ENCODE results near the gene NLRP7. TPM values are rescaled to one million over a fixed set of nuclear protein-coding genes. Genes with fewer than 3 reads are reported as not detected.
A peak's percentile ranks its signal among the peaks of the same experiment; 100 is the strongest.

Gene NLRP7
- total RNA-seq, 1 experiment from 2014 or later = 1.1 TPM

DNA sequence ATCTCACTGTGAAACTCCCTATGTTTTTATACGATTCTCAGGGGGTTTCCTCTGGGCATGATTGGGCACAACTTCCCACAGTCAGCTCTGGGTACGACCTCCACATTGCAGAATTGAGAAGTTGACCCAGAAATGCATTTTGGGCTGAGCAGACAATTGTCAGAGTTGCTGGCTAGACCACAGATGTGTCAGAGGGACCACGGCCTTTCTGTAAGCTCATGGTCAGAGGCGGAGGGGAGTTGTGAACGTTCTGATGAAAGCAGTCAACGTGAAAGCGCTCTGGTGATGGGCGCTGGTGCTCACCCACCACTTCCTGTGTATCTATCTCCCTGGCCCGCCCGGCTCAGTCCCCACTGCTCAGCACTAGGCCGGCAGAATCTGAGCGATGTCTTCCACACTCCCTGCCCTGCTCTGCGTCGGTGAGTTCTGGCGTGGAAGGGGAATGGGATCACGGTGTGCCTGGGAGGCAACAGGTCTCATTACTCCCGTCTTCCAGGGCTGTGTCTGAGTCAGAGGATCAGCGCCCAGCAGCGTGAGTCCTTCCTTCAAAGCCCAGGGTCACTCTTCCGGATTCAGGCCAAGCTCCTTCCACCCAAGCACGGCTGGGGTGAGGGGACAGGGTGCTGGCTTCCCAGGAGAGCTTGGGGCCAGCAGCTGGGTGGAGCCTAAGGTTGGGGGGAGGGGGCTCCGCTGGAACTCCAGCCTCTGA lies 41.4 kb downstream of the NLRP7 start, which contains the start of gene NCR1:
Gene NCR1 (plus strand): TSS at position 346 of the 709 bp plus-strand sequence. CDS start 40 bp downstream, at position 386.
- no peak within 1 kb of the TSS for H3K4ac ChIP-seq (ENCODE audit: low read depth, low read length)
- no peak within 1 kb of the TSS for H2BK12ac ChIP-seq (ENCODE audit: insufficient read length, low read depth, low read length)
- no peak within 1 kb of the TSS for H3K23ac ChIP-seq (ENCODE audit: insufficient read length, low read depth, low read length)
- H2BK5ac ChIP-seq (ENCODE audit: insufficient read length, low read length) = no peak within 1 kb of the TSS
- no peak within 1 kb of the TSS for H3K4me3 Mint-ChIP-seq
- TF ChIP-seq, protein P1, sequence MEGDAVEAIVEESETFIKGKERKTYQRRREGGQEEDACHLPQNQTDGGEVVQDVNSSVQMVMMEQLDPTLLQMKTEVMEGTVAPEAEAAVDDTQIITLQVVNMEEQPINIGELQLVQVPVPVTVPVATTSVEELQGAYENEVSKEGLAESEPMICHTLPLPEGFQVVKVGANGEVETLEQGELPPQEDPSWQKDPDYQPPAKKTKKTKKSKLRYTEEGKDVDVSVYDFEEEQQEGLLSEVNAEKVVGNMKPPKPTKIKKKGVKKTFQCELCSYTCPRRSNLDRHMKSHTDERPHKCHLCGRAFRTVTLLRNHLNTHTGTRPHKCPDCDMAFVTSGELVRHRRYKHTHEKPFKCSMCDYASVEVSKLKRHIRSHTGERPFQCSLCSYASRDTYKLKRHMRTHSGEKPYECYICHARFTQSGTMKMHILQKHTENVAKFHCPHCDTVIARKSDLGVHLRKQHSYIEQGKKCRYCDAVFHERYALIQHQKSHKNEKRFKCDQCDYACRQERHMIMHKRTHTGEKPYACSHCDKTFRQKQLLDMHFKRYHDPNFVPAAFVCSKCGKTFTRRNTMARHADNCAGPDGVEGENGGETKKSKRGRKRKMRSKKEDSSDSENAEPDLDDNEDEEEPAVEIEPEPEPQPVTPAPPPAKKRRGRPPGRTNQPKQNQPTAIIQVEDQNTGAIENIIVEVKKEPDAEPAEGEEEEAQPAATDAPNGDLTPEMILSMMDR (conservative IDR thresholded peaks at IDR 0.05) = no peak
- H3K18ac ChIP-seq (ENCODE audit: insufficient read length, low read depth, low read length) = no peak within 1 kb of the TSS
- no peak within 1 kb of the TSS for H2AFZ ChIP-seq (ENCODE audit: low read length)
- H3K27ac Mint-ChIP-seq = peak within 1 kb of the TSS in 2 of 3 experiments; percentile 48 to 70; a peak in 4 of 7 replicates
- no peak within 1 kb of the TSS for H4K8ac ChIP-seq (replicated peaks; ENCODE audit: insufficient read length, low read depth, low read length)
- H3K27me3 Mint-ChIP-seq (ENCODE audit: low read depth) = no peaks in the 10 kb centered on the region
- peaks cover 4% of the 10 kb centered on the region for H3K4me1 ChIP-seq (ENCODE audit: insufficient read depth, low read length)
- H3K27ac ChIP-seq (ENCODE audit: insufficient read length, low read depth, low read length) = no peak within 1 kb of the TSS
- no peak within 1 kb of the TSS for H3K56ac ChIP-seq (ENCODE audit: insufficient read length, low read depth, low read length)
- no peak within 1 kb of the TSS for H4K91ac ChIP-seq (ENCODE audit: insufficient read length, low read depth, low read length)
- H3K79me2 ChIP-seq (ENCODE audit: insufficient read depth, low read length) = no peaks in the 10 kb centered on the region
- no peak within 1 kb of the TSS for H4K5ac ChIP-seq (ENCODE audit: insufficient read length, low read depth, low read length)
- peaks cover 4 to 83% of the 10 kb centered on the region in 2 experiments; a peak in 4 of 5 replicates for H3K9me3 Mint-ChIP-seq
- peak within 1 kb of the TSS; percentile 71 for H3K14ac ChIP-seq (ENCODE audit: insufficient read depth, low read length)
- no peaks in the 10 kb centered on the region for H3K27me3 ChIP-seq (ENCODE audit: insufficient read depth, low read length)
- H3K36me3 Mint-ChIP-seq (ENCODE audit: insufficient read depth in 1 of 3, low read depth in 3 of 3) = peaks cover 2 to 9% (median 6%) of the 10 kb centered on the region in 3 experiments; a peak in 4 of 7 replicates
- H3K9me3 ChIP-seq (ENCODE audit: control insufficient read depth, low read depth, low read length) = no peaks in the 10 kb centered on the region
- H3K9ac ChIP-seq (ENCODE audit: extremely low read depth, insufficient read length, low read length) = no peak within 1 kb of the TSS
- no peaks in the 10 kb centered on the region for H3K23me2 ChIP-seq (ENCODE audit: insufficient read length, low read depth, low read length, poor library complexity, severe bottlenecking)
- no peaks in the 10 kb centered on the region for H3K79me1 ChIP-seq (ENCODE audit: insufficient read depth, low read depth, low read length, poor library complexity, severe bottlenecking)
- no peak within 1 kb of the TSS for H2BK20ac ChIP-seq (ENCODE audit: low read depth, low read length, poor library complexity, severe bottlenecking)
- peaks cover 0 to 18% of the 10 kb centered on the region in 2 experiments; a peak in 2 of 4 replicates for H3K4me1 Mint-ChIP-seq
- no peak within 1 kb of the TSS for H2BK15ac ChIP-seq (ENCODE audit: low read depth, low read length)
- H3K4me2 ChIP-seq (ENCODE audit: insufficient read depth, insufficient read length, low read length) = no peak within 1 kb of the TSS
- DNase-seq = peak; percentile 45
- H2BK120ac ChIP-seq (ENCODE audit: low read depth, low read length, poor library complexity, severe bottlenecking) = no peak within 1 kb of the TSS
- no CpG with 5 or more reads among the region's 22 CpGs for WGBS (ENCODE audit: extremely low coverage, insufficient read length, low lambda C conversion rate)
- no peak within 1 kb of the TSS for H3T11ph ChIP-seq (ENCODE audit: low read length)
- H4K20me1 ChIP-seq (ENCODE audit: control insufficient read depth, insufficient read depth, insufficient read length) = no peaks in the 10 kb centered on the region
- H2AK5ac ChIP-seq (ENCODE audit: insufficient read length, low read length) = no peak within 1 kb of the TSS
